Stimulated activated CD4-positive, alpha-beta T cell treated with anti-CD3 and anti-CD28 coated beads, Interleukin-12 subunit alpha, Interleukin-12 subunit beta, amount 100 ng/mL, for 48 hours (primary cell): ENCODE results near the gene EAF1.
"Not testable (repeated sequence)": the region's sequence is repeated elsewhere in the genome, so short reads cannot be mapped to it uniquely, and the experiment has no call there.

Experiments
- DNase-seq, 3 donors: peaks; one replicate each; pipeline ENCODE4 v3.0.0-alpha.2; 2020; ENCODE audit warnings: low read depth in 2 of 3, low spot score in 1 of 3

The EAF1 gene

GRCh38 chr3:15477951-15478639 lies 50.7 kb downstream of the EAF1 start:
- DNase-seq, result no peak

- DNase-seq, result no peak
These were observed 51.2 kb downstream of the EAF1 start for GRCh38 chr3:15478640-15478979.

GRCh38 chr3:15479400-15480224 lies 52.2 kb downstream of the EAF1 start:
- DNase-seq, result no peak

GRCh38 chr3:15484551-15484950 lies 57.2 kb downstream of the EAF1 start:
- not testable (repeated sequence) for DNase-seq

- DNase-seq, result no peak
These were observed 58.6 kb downstream of the EAF1 start for GRCh38 chr3:15486020-15486419.

GRCh38 chr3:15486979-15487378 lies 59.6 kb downstream of the EAF1 start:
- DNase-seq, result no peak

- DNase-seq, result no peak
These were observed 60.6 kb downstream of the EAF1 start for GRCh38 chr3:15488002-15488401.

GRCh38 chr3:15490158-15490557 lies 62.8 kb downstream of the EAF1 start:
- DNase-seq, result no peak

GRCh38 chr3:15491143-15491542 lies 63.7 kb downstream of the EAF1 start:
- DNase-seq, result no peak
